ENCODE data around the gene PCDH1.

GRCh38 chr5:141919218-141920119 lies 41.3 kb upstream of the PCDH1 start:
- TF ChIP-seq POLR2A (IDR thresholded peaks at IDR 0.05) = no peak
- no peak for TF ChIP-seq CTCF (IDR thresholded peaks at IDR 0.05)
